Lung (tissue), 12 donors: ENCODE measurements around the gene PIK3R3. TPM values are rescaled to one million over a fixed set of nuclear protein-coding genes. Genes with fewer than 3 reads are reported as not detected.

Experiments
- ATAC-seq: fragments of 200-7000 bp; cut with Tn5 transposase; one replicate; pipeline ENCODE4 v1.9.1; 2020; ENCODE audit warnings: moderate number of reproducible peaks; ENCODE audit not compliant: insufficient read depth, low FRiP score
- DNase-seq, 3 donors: peaks; one replicate each; pipeline ENCODE4 v3.0.0-alpha.2; 2013 to 2017
- H3K27ac ChIP-seq, 2 donors: one replicate each; pipeline ENCODE4 v1.5.1; 2013; ENCODE audit warnings: mild to moderate bottlenecking in 2 of 2, moderate library complexity in 2 of 2, control low read depth in 1 of 2, inconsistent platforms in 1 of 2, low read depth in 1 of 2, low read length in 1 of 2
- H3K27me3 ChIP-seq, 3 donors: one replicate each; pipeline ENCODE4 v1.5.1; 2013; ENCODE audit warnings: low read length in 2 of 3; ENCODE audit not compliant: control insufficient read depth in 3 of 3, insufficient read depth in 3 of 3
- H3K36me3 ChIP-seq, 4 donors: one replicate each; pipeline ENCODE4 v1.5.1; 2013; ENCODE audit warnings: low read length in 4 of 4, mild to moderate bottlenecking in 1 of 4, moderate library complexity in 1 of 4; ENCODE audit not compliant: control insufficient read depth in 4 of 4, insufficient read depth in 4 of 4
- H3K4me1 ChIP-seq, 5 donors: one replicate each; pipeline ENCODE4 v1.5.1; 2013; ENCODE audit warnings: low read length in 5 of 5, mild to moderate bottlenecking in 2 of 5, moderate library complexity in 1 of 5; ENCODE audit not compliant: control insufficient read depth in 5 of 5, insufficient read depth in 5 of 5
- H3K4me3 ChIP-seq: one replicate; pipeline ENCODE4 v1.5.1; 2013; ENCODE audit warnings: mild to moderate bottlenecking, control low read depth, moderate library complexity
- H3K9ac ChIP-seq, 2 donors: one replicate each; pipeline ENCODE4 v1.5.1; 2013; ENCODE audit warnings: low read length in 2 of 2, control low read depth in 1 of 2; ENCODE audit not compliant: insufficient read depth in 1 of 2
- H3K9me3 ChIP-seq, 4 donors: one replicate each; pipeline ENCODE4 v1.5.1; 2013; ENCODE audit warnings: low read length in 3 of 4, mild to moderate bottlenecking in 1 of 4, moderate library complexity in 1 of 4; ENCODE audit not compliant: control insufficient read depth in 4 of 4, insufficient read depth in 3 of 4
- WGBS, 2 donors: extraction: QIAGEN DNeasy Blood & Tissue Kit; methylation state at CpG; one replicate each; pipeline ENCODE4 v1.1.7; 2013; 5-methylcytosine and 5-hydroxymethylcytosine counted together
- polyA plus RNA-seq, 2 donors: library from polyadenylated mRNA; stranded (reverse); fragments of 200-250 nt; gene quantifications; one replicate each; pipeline ENCODE4 v1.2.1, GENCODE V29; 2013
- total RNA-seq, 2 donors: library from RNA; depleted of rRNA in 1 of 2; stranded (reverse); fragments of >200 nt in 1 of 2; gene quantifications; one replicate each; pipeline ENCODE4 v1.2.1, GENCODE V29; 2014 to 2021
- TF ChIP-seq, protein P1 (sequence below): IDR thresholded peaks from 2 replicates; pipeline ENCODE4 v1.5.1; 2012; ENCODE audit warnings: mild to moderate bottlenecking; ENCODE audit errors: control extremely low read depth, extremely low read depth
- donor health status: control.
- donor health status: control.
- donor health status: Bipolar disorder and iron deficiency.
- donor health status: healthy.
- donor health status: DM: yes; HTN: yes; CAD: no.

The PIK3R3 gene
- total and polyA plus RNA-seq, 4 donors, result 9.1 to 36.7 (median 17.1) TPM

DNA sequence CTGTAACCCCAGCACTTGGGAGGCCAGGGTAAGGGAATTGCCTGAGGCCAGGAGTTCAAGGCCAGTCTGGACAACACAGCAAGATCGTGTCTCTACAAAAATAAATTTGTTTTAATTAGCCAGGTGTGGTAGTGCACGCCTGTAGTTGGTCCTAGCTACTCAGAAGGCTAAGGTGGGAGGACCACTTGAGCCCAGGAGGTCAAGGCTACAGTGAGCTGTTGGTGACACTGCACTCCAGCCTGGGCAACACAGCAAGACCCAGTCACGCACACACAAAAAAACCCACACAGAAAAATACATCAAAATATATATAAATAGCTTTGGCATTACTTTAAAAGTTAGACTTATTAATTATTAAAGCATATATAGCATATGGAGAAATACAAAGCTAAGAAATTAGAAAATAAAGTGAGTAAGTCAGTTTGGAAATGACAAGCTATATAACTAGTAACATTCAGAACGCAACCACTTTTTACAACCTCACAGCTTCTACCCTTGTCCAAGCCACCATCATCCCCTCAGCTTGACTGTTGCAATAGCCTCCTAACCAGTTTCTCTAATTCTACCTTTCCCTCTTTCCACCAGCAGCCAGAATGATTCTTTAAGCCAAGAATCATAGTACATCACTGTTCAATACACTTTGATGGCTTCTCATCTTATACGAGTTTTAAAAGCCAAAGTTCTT, 14.5 kb downstream of the PIK3R3 start:
- Histone ChIP-seq H3K9me3 (no peaks in the 10 kb centered on the region), H3K27ac (no peak overlapping the region), H3K36me3 (no peaks in the 10 kb centered on the region), H3K4me3 (no peak overlapping the region), H3K4me1 (peaks cover 0 to 13% (median 0%) of the 10 kb centered on the region in 5 donors), H3K9ac (no peak overlapping the region), H3K27me3 (no peaks in the 10 kb centered on the region)
- ATAC-seq (no peak), DNase-seq (no peak)
- WGBS, 2 donors, result 93 to 95% methylated on average over 5 of the region's 5 CpGs
- TF ChIP-seq, protein P1, sequence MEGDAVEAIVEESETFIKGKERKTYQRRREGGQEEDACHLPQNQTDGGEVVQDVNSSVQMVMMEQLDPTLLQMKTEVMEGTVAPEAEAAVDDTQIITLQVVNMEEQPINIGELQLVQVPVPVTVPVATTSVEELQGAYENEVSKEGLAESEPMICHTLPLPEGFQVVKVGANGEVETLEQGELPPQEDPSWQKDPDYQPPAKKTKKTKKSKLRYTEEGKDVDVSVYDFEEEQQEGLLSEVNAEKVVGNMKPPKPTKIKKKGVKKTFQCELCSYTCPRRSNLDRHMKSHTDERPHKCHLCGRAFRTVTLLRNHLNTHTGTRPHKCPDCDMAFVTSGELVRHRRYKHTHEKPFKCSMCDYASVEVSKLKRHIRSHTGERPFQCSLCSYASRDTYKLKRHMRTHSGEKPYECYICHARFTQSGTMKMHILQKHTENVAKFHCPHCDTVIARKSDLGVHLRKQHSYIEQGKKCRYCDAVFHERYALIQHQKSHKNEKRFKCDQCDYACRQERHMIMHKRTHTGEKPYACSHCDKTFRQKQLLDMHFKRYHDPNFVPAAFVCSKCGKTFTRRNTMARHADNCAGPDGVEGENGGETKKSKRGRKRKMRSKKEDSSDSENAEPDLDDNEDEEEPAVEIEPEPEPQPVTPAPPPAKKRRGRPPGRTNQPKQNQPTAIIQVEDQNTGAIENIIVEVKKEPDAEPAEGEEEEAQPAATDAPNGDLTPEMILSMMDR, result no peak

DNA sequence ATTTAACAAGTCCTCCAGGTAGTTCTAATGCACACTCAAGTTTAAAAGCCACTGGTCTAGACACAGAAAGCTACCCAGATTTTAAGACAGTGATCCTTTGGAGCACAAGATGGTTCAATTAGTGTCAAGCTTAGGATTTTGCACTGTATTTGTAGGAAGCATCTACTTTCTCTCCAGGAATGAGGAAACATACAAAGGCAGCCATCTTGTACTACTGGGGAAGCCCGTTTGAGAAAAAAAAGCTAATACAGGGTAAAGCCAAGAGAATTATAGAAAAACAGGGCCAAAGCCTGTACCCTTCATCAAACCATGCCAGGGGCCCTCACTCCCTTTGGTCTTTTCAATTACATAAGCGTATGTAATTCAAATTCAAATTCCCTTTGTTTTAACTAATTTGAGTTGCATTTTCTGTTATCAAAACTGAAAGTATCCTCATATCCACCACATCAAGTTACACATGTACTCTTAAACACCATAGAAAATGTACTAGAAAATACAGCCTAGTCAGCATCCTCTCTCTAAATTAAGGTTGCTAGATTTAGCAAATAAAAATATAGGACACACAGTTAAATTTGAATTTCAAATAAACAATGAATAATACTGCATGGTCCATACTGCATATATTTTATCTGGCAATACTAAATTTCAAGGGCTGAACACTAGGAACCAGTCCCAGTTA, 17.4 kb downstream of the PIK3R3 start:
- DNase-seq, result no peak
- no peak overlapping the region for H3K9ac ChIP-seq
- no peak overlapping the region for H3K4me3 ChIP-seq
- WGBS, 2 donors, result 78 to 83% methylated on average over 2 of the region's 2 CpGs
- H3K9me3 ChIP-seq, result no peaks in the 10 kb centered on the region
- H3K36me3 ChIP-seq, result no peaks in the 10 kb centered on the region
- H3K27ac ChIP-seq, result no peak overlapping the region
- TF ChIP-seq, protein P1, result no peak
- no peak for ATAC-seq
- peaks cover 0 to 21% (median 0%) of the 10 kb centered on the region in 5 donors for H3K4me1 ChIP-seq
- no peaks in the 10 kb centered on the region for H3K27me3 ChIP-seq

DNA sequence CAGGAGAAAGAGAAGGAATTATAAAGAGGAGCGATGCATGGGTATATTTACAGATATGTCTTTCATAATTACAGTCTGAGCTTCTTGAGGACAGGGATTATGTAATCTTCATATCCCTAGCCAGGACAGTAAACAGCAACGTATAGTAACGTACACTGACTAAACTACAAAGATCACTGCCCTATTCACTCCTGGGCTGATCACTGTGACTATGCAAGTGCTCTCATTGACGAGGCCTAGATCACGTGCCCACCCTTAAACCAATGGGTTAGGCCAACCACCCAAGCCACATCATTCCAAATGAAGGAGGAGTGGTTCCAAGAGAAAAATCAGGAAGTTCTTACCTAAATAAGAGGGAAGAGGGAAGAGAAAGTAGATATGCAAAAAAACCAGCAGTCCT, 18.5 kb downstream of the PIK3R3 start:
- no peak for ATAC-seq
- Histone ChIP-seq H3K4me3 (peak overlapping the region; percentile 24), H3K27me3 (no peaks in the 10 kb centered on the region), H3K9ac (no peak overlapping the region), H3K27ac (no peak overlapping the region), H3K36me3 (no peaks in the 10 kb centered on the region), H3K4me1 (peaks cover 0 to 18% (median 0%) of the 10 kb centered on the region in 5 donors), H3K9me3 (no peaks in the 10 kb centered on the region)
- WGBS, 2 donors, result 80 to 82% methylated on average over 5 of the region's 5 CpGs
- no peak for DNase-seq
- TF ChIP-seq, protein P1, result no peak
